Body of pancreas (tissue), 4 donors: Measurements from ENCODE around the gene TRIM62. TPM values are rescaled to one million over a fixed set of nuclear protein-coding genes. Genes with fewer than 3 reads are reported as not detected.
"Not testable (repeated sequence)": the region's sequence is repeated elsewhere in the genome, so short reads cannot be mapped to it uniquely, and the experiment has no call there.

ENCODE experiments used
- ATAC-seq: fragments of 150-250 bp; one replicate; pipeline ENCODE4 v1.9.1; 2016
- DNase-seq, 4 donors: peaks; one replicate each; pipeline ENCODE4 v3.0.0-alpha.2; 2019
- H3K27ac ChIP-seq, 4 donors: fragments of 200-600 bp; sonication (generic); 1 replicate in 3 of 4; 2 replicates in 1 of 4; pipeline versions ENCODE4 v1.5.1 to v1.6.1; 2016 to 2019; ENCODE audit warnings: mild to moderate bottlenecking in 1 of 4, mixed read lengths in 1 of 4, moderate library complexity in 1 of 4
- H3K27me3 ChIP-seq, 2 donors: fragments of 200-600 bp; sonication (generic); one replicate each; pipeline ENCODE4 v1.6.0; 2016; ENCODE audit warnings: mild to moderate bottlenecking in 1 of 2
- H3K36me3 ChIP-seq, 2 donors: fragments of 200-600 bp; sonication (generic); replicated peaks in 1 of 2; 2 replicates each; pipeline ENCODE4 v1.5.1; 2016; ENCODE audit warnings: low read depth in 2 of 2; ENCODE audit not compliant: insufficient read depth in 1 of 2
- H3K4me1 ChIP-seq: fragments of 200-600 bp; sonication (generic); one replicate; pipeline ENCODE4 v1.6.0; 2016
- H3K4me3 ChIP-seq, 2 donors: fragments of 200-600 bp; sonication (generic); 1 replicate in 1 of 2; 2 replicates in 1 of 2; pipeline ENCODE4 v1.5.1; 2016 to 2019
- H3K9me3 ChIP-seq, 3 donors: fragments of 200-600 bp; sonication (generic); 1 replicate in 2 of 3; 2 replicates in 1 of 3; pipeline ENCODE4 v1.5.1; 2016
- CTCF ChIP-seq, 7 experiments: fragments of 450-650 bp in 4 of 7; fragments of 200-600 bp in 3 of 7; sonication (generic) in 3 of 7; IDR thresholded peaks; one replicate each; pipeline ENCODE4 v1.5.1; 2016 to 2019; ENCODE audit warnings: antibody characterized with exemption in 7 of 7
- POLR2A ChIP-seq, 3 donors: fragments of 450-650 bp; IDR thresholded peaks; one replicate each; pipeline ENCODE4 v1.6.1; 2016; ENCODE audit warnings: antibody characterized with exemption in 3 of 3, mild to moderate bottlenecking in 2 of 3
- WGBS, 2 donors: methylation state at CpG; one replicate each; pipeline ENCODE4 v1.1.5; 2017; 5-methylcytosine and 5-hydroxymethylcytosine counted together
- intact Hi-C: fragments of 100-400 bp; cut with DNase I; formaldehyde crosslinking; loops from one replicate; pipeline ENCODE4 v1.15.1; 2023
- total RNA-seq, 2 donors: library from RNA; depleted of rRNA; stranded (reverse); fragments of >200 nt; gene quantifications; one replicate each; pipeline ENCODE4 v1.1.0, GENCODE V29; 2016

The TRIM62 gene
- total RNA-seq, 2 donors from 2014 or later: 4.7 to 7.3 TPM

DNA sequence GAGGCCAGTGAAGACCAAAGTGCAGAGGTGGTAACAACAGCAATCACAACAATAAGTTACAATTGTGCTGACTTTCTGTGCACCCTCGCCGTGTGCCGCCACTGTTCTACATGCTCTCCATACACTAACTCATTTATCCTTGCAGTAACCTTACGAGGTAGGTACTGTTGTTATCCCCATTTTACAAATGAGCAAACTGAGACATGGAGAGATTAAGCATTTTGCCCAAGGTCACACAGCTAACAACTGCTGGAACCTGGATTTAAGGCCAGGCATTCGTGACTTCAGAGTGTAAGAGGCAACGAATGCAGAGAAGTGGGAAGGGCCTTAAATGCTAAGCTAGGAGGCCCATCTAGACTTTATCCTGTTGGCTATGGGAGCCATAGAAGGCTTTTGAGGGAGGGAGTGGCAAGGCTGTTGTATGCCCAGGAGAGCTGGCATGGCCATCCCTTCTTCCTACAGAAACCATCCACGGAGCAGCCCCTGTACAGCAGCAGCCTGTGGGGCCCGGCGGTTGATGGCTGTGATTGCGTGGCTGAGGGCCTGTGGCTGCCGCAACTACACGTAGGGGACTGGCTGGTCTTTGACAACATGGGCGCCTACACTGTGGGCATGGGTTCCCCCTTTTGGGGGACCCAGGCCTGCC lies 64.3 kb downstream of the TRIM62 start:
- ATAC-seq: no peak
- WGBS, 2 donors: 76 to 79% methylated on average over 10 to 11 of the region's 13 CpGs
- H3K4me1 ChIP-seq: no peaks in the 10 kb centered on the region
- intact Hi-C loops: no loop called here
- H3K36me3 ChIP-seq: no peaks in the 10 kb centered on the region
- H3K9me3 ChIP-seq: no peaks in the 10 kb centered on the region
- DNase-seq: no peak
- H3K4me3 ChIP-seq: no peak overlapping the region
- H3K27ac ChIP-seq: no peak overlapping the region
- TF ChIP-seq CTCF (IDR thresholded peaks at IDR 0.05) (no peak), POLR2A (IDR thresholded peaks at IDR 0.05) (no peak)
- H3K27me3 ChIP-seq: no peaks in the 10 kb centered on the region

DNA sequence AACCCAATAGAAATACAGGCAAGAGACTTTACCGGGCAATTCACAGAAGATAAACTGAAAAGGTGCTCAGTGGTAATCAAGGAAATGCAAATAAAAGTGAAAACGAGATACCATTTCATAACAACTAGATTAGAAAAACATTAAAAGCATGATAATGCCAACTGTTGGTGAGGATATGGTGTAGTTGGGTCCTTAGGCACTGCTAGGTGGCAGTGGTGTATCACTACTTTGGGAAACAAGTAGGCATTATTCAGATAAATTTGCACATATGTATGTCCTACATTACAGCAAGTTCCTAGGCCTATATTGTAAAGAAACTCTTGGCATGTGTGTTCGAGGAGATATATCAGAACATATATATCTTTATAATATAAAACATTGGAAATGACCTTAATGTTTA lies 69.9 kb downstream of the TRIM62 start:
- no peaks in the 10 kb centered on the region for H3K27me3 ChIP-seq
- 22% methylated on average over 3 of the region's 3 CpGs for WGBS, 2 donors
- H3K36me3 ChIP-seq: no peaks in the 10 kb centered on the region
- intact Hi-C loops: no loop called here
- no peak for ATAC-seq
- H3K4me1 ChIP-seq: no peaks in the 10 kb centered on the region
- TF ChIP-seq POLR2A (IDR thresholded peaks at IDR 0.05) (no peak), CTCF (IDR thresholded peaks at IDR 0.05) (peak in 2 of 7 experiments; percentile 6 to 19)
- H3K27ac ChIP-seq: no peak overlapping the region
- DNase-seq: no peak
- no peak overlapping the region for H3K4me3 ChIP-seq
- H3K9me3 ChIP-seq: no peaks in the 10 kb centered on the region

DNA sequence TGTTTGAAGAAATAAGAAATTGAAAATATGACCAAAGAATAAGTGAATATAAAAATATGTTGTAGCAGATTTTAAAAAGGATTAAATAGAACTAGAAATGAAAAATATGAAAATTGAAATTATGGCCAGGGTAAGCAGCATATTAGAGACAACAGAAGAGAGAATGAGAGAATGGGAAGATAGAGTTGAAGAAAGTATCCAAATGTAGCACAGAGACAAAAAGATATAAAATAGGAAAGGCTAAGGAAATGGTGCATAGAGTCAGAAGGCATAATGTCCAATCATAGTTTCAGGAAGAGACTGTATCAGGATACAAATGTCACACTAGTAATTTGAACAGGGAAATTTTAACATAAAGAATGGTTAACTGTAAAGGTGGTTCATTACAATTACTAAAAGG lies 71.4 kb downstream of the TRIM62 start:
- intact Hi-C loops: no loop called here
- DNase-seq (no peak), ATAC-seq (no peak)
- Histone ChIP-seq H3K4me1 (no peaks in the 10 kb centered on the region), H3K9me3 (no peaks in the 10 kb centered on the region), H3K27me3 (no peaks in the 10 kb centered on the region), H3K4me3 (no peak overlapping the region), H3K36me3 (no peaks in the 10 kb centered on the region), H3K27ac (no peak overlapping the region)
- no peak for TF ChIP-seq POLR2A (IDR thresholded peaks at IDR 0.05)
- TF ChIP-seq CTCF (IDR thresholded peaks at IDR 0.05): no peak

DNA sequence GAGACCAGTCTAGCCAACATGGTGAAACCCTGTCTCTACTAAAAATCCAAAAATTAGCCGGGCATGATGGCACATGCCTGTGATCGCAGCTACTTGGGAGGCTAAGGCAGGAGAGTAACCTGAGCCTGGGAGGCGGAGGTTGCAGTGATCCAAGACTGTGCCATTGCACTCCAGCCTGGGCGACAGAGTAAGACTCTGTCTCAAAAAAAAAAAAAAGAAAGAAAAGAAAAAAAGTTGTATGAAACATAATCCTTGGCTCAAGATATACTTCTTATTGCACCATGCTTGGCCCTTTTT lies 81.8 kb downstream of the TRIM62 start:
- intact Hi-C loops, H3K4me1 ChIP-seq, ATAC-seq, H3K27me3 ChIP-seq, H3K4me3 ChIP-seq, H3K27ac ChIP-seq, H3K36me3 ChIP-seq, H3K9me3 ChIP-seq, DNase-seq: not testable (repeated sequence)
- WGBS, 2 donors: 89 to 98% methylated on average over 4 of the region's 4 CpGs

- intact Hi-C loops: loop anchor here (10.0 kb wide), 1 partner anchor 365 kb away; no protein-coding TSS in a partner anchor
Measured at GRCh38 chr1:33099290-33100118, 82.3 kb downstream of the TRIM62 start.

More at GRCh38 chr1:33099290-33100118, 82.3 kb downstream of the TRIM62 start:
- Histone ChIP-seq H3K36me3 (no peaks in the 10 kb centered on the region), H3K27ac (peak overlapping the region in 1 of 4 donors; percentile 13), H3K9me3 (no peaks in the 10 kb centered on the region), H3K4me1 (no peaks in the 10 kb centered on the region), H3K4me3 (no peak overlapping the region), H3K27me3 (no peaks in the 10 kb centered on the region)
- 81 to 87% methylated on average over 13 of the region's 13 CpGs for WGBS, 2 donors
- DNase-seq: peak in 3 of 4 donors; percentile 38 to 67 (median 39)
- ATAC-seq: peak; percentile 49
- TF ChIP-seq CTCF (IDR thresholded peaks at IDR 0.05) (no peak), POLR2A (IDR thresholded peaks at IDR 0.05) (no peak)
